Testis (tissue), 3 donors: Measurements from ENCODE around the gene POLD3. TPM values are rescaled to one million over a fixed set of nuclear protein-coding genes. Genes with fewer than 3 reads are reported as not detected.

Source experiments
- DNase-seq: peaks from one replicate; pipeline ENCODE4 v3.0.0-alpha.2; 2019
- H3K27ac ChIP-seq, 2 donors: fragments of 200-600 bp; sonication (generic); one replicate each; pipeline ENCODE4 v1.5.1; 2019
- H3K27me3 ChIP-seq: fragments of 200-600 bp; sonication (generic); one replicate; pipeline ENCODE4 v1.5.1; 2019
- H3K36me3 ChIP-seq: fragments of 200-600 bp; sonication (generic); one replicate; pipeline ENCODE4 v1.5.1; 2017; ENCODE audit warnings: low read depth; ENCODE audit errors: missing control alignments
- H3K4me1 ChIP-seq: fragments of 200-600 bp; sonication (generic); one replicate; pipeline ENCODE4 v1.5.1; 2019
- H3K4me3 ChIP-seq, 2 donors: fragments of 200-600 bp; sonication (generic); one replicate each; pipeline ENCODE4 v1.5.1; 2017 to 2019
- H3K9me3 ChIP-seq: fragments of 200-600 bp; sonication (generic); one replicate; pipeline ENCODE4 v1.5.1; 2017
- CTCF ChIP-seq, 3 experiments: fragments of 450-650 bp in 2 of 3; fragments of 200-600 bp in 1 of 3; sonication (generic) in 1 of 3; IDR thresholded peaks; one replicate each; pipeline ENCODE4 v1.5.1; 2016 to 2019; ENCODE audit warnings: antibody characterized with exemption in 3 of 3, mild to moderate bottlenecking in 2 of 3, moderate library complexity in 1 of 3
- POLR2A ChIP-seq: fragments of 450-650 bp; IDR thresholded peaks from one replicate; pipeline ENCODE4 v1.6.1; 2017; ENCODE audit warnings: antibody characterized with exemption, mild to moderate bottlenecking, moderate library complexity
- WGBS, 2 donors: methylation state at CpG; one replicate each; pipeline ENCODE4 v1.1.5; 2018; 5-methylcytosine and 5-hydroxymethylcytosine counted together
- intact Hi-C: fragments of 100-400 bp; cut with DNase I; formaldehyde crosslinking; loops from one replicate; pipeline ENCODE4 v1.15.1; 2023; ENCODE audit warnings: low total_unique reads
- polyA plus RNA-seq: library from polyadenylated mRNA; stranded (reverse); fragments of 350-450 nt; fragmentation: Illumina TruSeq; extraction: RNeasy Lipid Tissue Mini Kit (QIAGEN cat#74804); gene quantifications from one replicate; pipeline ENCODE4 v1.2.3, GENCODE V29; 2014; ENCODE audit warnings: low read depth, low replicate concordance; ENCODE audit not compliant: insufficient read depth
- total RNA-seq, 2 donors: library from RNA; depleted of rRNA; stranded (reverse); fragments of >200 nt; gene quantifications; one replicate each; pipeline ENCODE4 v1.2.3, GENCODE V29; 2016

POLD3 gene
- total and polyA plus RNA-seq, 3 donors from 2014 or later: 25.2 to 36.3 (median 32.9) TPM

- TF ChIP-seq POLR2A (no peak), CTCF (IDR thresholded peaks at IDR 0.05) (no peak)
- WGBS, 2 donors: 93 to 96% methylated on average over 3 to 4 of the region's 4 CpGs
- Histone ChIP-seq H3K4me1 (no peaks in the 10 kb centered on the region), H3K9me3 (no peaks in the 10 kb centered on the region), H3K27me3 (no peaks in the 10 kb centered on the region), H3K4me3 (no peak overlapping the region), H3K36me3 (no peaks in the 10 kb centered on the region), H3K27ac (no peak overlapping the region)
- intact Hi-C loops: no loop called here
- DNase-seq: no peak
Observed at GRCh38 chr11:74662487-74663103, 70.2 kb downstream of the POLD3 start.

- Histone ChIP-seq H3K27ac (no peak overlapping the region), H3K4me3 (no peak overlapping the region), H3K9me3 (no peaks in the 10 kb centered on the region), H3K36me3 (no peaks in the 10 kb centered on the region), H3K4me1 (no peaks in the 10 kb centered on the region), H3K27me3 (no peaks in the 10 kb centered on the region)
- TF ChIP-seq CTCF (IDR thresholded peaks at IDR 0.05): no peak
- no peak for TF ChIP-seq POLR2A
- intact Hi-C loops: no loop called here
- WGBS, 2 donors: 78 to 83% methylated on average over 1 of the region's 1 CpG
- no peak for DNase-seq
Observed at GRCh38 chr11:74663315-74663714, 70.9 kb downstream of the POLD3 start.

- Histone ChIP-seq H3K9me3 (no peaks in the 10 kb centered on the region), H3K4me1 (peaks cover 6% of the 10 kb centered on the region), H3K36me3 (no peaks in the 10 kb centered on the region), H3K4me3 (no peak overlapping the region), H3K27ac (no peak overlapping the region), H3K27me3 (no peaks in the 10 kb centered on the region)
- WGBS, 2 donors: 80 to 91% methylated on average over 7 to 17 of the region's 17 CpGs
- TF ChIP-seq POLR2A: no peak
- TF ChIP-seq CTCF (IDR thresholded peaks at IDR 0.05): no peak
- intact Hi-C loops: no loop called here
- DNase-seq: no peak
Observed at GRCh38 chr11:74669211-74670160, 77.1 kb downstream of the POLD3 start.

- no peak for TF ChIP-seq CTCF (IDR thresholded peaks at IDR 0.05)
- TF ChIP-seq POLR2A: no peak
- 89 to 91% methylated on average over 7 of the region's 7 CpGs for WGBS, 2 donors
- Histone ChIP-seq H3K36me3 (no peaks in the 10 kb centered on the region), H3K27me3 (no peaks in the 10 kb centered on the region), H3K4me1 (peaks cover 6% of the 10 kb centered on the region), H3K27ac (no peak overlapping the region), H3K4me3 (no peak overlapping the region), H3K9me3 (no peaks in the 10 kb centered on the region)
- no peak for DNase-seq
- intact Hi-C loops: no loop called here
Observed at GRCh38 chr11:74670171-74670570, 77.8 kb downstream of the POLD3 start.
